ENCODE results near the gene AGR2.

DNA sequence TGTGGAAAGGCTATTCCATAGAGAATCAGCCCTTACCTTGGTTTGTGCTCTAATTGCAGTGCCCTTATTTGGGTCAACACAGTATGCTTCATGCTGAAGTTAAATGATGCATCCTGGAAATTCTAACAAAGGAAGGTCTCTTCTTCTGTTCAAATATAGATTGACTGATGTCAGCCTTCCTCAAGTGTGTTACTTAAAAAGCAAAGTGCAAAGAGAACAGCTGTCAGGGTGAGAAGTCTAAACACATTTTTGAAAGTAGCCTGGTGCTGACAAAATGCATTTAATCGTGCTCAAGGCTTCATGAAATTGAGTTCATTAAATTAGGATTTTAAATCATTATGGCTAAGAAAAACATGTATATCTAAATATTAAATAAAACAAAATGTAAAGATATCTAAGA lies 19.5 kb downstream of the AGR2 start:
- TF ChIP-seq CTCF (IDR thresholded peaks at IDR 0.05; ENCODE audit: insufficient read depth, low read depth, low read length) (no peak), EZH2 (IDR thresholded peaks at IDR 0.05; ENCODE audit: insufficient read depth, low read length) (no peak)
